Occipital lobe (tissue), 2 donors: ENCODE results near the gene PML. TPM values are rescaled to one million over a fixed set of nuclear protein-coding genes. Genes with fewer than 3 reads are reported as not detected.
A peak's percentile ranks its signal among the peaks of the same experiment; 100 is the strongest.

ENCODE experiments used
- DNase-seq: peaks from one replicate; lab custom pipeline; 2025; lab: John Stamatoyannopoulos, UW
- total RNA-seq: library from RNA; depleted of rRNA; stranded (reverse); fragments of >200 nt; gene quantifications from one replicate; pipeline ENCODE4 v1.2.3, GENCODE V29; 2014

PML gene, protein sequence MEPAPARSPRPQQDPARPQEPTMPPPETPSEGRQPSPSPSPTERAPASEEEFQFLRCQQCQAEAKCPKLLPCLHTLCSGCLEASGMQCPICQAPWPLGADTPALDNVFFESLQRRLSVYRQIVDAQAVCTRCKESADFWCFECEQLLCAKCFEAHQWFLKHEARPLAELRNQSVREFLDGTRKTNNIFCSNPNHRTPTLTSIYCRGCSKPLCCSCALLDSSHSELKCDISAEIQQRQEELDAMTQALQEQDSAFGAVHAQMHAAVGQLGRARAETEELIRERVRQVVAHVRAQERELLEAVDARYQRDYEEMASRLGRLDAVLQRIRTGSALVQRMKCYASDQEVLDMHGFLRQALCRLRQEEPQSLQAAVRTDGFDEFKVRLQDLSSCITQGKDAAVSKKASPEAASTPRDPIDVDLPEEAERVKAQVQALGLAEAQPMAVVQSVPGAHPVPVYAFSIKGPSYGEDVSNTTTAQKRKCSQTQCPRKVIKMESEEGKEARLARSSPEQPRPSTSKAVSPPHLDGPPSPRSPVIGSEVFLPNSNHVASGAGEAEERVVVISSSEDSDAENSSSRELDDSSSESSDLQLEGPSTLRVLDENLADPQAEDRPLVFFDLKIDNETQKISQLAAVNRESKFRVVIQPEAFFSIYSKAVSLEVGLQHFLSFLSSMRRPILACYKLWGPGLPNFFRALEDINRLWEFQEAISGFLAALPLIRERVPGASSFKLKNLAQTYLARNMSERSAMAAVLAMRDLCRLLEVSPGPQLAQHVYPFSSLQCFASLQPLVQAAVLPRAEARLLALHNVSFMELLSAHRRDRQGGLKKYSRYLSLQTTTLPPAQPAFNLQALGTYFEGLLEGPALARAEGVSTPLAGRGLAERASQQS
- total RNA-seq: 6.4 TPM

DNA sequence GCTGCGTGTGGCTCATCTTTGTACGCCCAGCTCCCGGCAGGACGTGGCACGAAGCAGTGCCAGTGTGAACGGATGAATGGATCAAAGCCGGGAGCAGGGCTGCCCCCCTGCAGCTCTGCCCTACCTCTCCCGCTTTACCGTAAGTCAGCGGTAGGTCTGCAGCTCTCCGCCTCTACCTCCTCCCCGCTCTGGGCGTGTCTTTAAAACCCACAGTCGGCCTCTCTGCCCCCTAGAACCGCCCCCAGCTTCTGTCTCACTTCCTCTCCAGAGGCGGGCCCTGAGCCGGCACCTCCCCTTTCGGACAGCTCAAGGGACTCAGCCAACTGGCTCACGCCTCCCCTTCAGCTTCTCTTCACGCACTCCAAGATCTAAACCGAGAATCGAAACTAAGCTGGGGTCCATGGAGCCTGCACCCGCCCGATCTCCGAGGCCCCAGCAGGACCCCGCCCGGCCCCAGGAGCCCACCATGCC is at the start of gene PML:
Gene PML, plus strand, starts transcription at position 304 of the 471 bp plus-strand sequence. Its CDS starts 97 bp downstream, at position 401.
- DNase-seq: peak; percentile 96

DNA sequence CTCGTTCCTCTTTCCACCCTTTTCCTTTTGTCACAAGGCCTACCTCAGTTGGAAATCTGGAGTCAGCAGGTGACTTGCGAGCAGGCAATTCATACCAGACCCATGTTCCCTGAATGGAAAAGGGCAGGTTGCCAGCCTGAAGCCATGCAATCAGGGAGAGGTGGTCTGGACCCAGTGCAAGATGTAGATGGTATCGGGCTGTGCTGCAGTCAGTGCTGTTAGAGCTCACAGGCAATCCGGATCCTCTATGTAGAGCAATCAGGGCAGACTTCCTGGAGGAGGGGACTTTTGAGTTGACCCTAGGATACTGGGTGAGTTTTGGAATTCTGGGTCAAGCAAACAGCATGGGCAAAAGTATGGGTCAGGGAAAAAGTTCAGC is 49.4 kb upstream of the PML start:
- no peak for DNase-seq

DNA sequence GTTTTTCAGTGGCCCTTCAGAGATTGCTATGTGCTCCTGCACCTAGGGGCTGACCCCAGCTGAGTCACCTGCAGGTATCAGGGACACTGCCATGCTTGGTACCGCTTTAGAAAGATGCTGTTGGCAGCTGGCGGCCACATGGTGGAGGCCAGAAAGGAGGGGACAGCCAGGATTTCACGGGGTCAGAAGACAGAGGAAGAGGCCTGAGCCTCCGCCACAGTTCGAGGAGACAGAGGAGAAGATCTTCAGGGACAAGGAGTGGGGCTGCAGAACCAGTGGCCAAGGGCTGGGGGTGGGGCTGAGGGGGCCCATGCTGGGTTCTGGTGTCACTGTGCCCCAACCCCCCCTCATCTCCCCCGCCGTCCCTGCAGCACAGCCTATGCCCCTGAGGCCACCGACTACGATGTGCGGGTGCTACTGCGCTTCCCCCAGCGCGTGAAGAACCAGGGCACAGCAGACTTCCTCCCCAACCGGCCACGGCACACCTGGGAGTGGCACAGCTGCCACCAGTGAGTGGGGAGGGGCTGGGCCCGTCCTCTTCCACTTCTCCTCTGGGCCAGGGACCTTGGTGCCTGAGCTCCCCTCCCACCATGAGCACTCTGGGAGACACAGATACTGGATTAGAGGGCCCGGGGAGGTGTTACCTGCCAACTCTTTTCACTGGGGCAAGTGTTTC is 48.3 kb upstream of the PML start:
- no peak for DNase-seq

DNA sequence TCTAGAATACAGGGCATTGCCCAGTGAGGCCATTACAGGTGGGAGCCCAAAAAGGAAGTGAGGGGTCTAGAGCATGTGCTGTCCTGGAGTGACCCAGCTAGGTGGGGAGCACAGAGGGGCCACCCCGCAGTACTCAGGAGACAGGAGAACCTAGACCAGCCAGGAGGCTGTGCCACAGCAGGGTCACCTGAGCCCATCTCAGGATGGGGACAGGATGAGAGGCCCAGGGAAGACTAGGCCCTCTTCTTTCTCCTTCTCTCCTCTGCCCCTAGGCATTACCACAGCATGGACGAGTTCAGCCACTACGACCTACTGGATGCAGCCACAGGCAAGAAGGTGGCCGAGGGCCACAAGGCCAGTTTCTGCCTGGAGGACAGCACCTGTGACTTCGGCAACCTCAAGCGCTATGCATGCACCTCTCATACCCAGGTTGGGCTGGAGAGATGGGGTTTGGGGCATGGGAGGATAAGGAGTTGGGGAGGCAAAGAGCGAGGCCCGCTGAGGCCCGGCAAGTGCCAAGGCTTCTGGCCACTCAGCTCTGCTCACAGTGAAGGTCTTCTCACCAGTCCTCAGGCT is 47.6 kb upstream of the PML start:
- no peak for DNase-seq

DNA sequence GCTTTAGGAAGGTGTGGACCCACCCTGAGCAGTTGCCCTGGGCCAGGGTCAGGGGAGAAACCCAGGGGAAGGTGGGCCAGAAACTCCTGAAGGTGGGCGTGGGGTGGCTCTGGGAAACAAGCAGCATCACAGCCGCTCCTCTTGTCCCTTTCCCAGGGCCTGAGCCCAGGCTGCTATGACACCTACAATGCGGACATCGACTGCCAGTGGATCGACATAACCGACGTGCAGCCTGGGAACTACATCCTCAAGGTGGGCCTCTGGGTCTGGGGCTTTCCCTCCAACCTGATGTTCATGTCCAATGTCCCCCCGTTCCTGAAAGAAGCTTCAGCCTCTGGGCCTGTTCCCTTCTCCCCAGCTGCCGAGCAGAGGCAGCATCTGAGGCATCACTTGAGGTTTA is 46.9 kb upstream of the PML start:
- no peak for DNase-seq

DNA sequence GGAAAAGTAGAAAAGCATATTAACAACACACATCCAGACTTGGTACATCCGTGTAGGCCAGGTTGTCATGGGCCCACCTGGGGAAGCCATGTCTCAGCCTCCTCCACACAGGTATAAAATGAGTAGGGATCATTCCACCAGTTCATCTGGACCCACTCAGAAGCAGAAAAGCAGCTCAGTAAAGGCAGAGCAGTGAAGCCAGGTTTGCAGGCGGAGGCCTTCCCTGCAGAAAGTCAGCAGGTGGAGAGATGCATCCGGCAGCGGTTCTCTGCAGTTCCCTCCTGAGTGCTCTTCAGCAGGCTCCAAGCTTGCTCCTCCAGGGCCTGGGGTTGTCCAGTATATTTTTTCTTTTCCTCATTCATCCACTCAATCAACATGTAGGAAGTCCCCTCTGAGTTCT is 46.1 kb upstream of the PML start:
- no peak for DNase-seq

DNA sequence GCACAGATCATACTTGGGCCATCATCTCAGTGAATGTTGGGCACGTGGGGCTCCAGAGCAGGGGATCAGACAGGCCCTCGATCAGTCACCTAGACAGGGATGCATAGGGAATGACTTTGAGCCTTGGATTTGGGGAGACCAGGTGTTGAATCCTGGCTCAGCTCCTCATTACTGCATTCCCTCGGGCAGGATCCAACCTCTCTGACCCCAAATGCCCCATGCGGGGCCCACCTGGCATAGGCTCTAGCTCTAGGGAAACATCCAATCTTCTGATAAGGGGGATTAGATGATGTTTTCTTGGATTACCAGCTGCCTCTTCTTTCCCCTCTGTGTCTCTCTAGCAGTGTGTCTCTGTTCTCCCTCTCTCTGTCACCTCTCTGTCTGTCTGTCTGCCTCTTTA is 45.5 kb upstream of the PML start:
- no peak for DNase-seq

DNA sequence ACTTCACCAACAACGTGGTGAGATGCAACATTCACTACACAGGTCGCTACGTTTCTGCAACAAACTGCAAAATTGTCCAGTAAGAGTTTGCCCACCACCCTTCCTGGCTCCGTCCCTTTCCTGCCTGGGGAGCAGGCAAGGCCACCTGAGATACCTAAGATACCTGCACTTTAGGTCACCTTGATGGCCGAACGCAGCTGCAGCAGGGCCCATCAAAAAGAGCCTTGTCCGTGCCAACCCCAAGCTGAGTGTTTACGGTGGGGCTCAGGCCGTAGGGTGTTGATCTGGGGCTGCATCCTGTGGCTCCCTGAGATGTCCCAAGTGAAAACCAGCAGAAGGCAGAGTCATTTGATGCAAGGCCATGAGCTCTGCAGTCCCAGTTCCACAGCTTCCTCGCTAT is 45.0 kb upstream of the PML start:
- no peak for DNase-seq

DNA sequence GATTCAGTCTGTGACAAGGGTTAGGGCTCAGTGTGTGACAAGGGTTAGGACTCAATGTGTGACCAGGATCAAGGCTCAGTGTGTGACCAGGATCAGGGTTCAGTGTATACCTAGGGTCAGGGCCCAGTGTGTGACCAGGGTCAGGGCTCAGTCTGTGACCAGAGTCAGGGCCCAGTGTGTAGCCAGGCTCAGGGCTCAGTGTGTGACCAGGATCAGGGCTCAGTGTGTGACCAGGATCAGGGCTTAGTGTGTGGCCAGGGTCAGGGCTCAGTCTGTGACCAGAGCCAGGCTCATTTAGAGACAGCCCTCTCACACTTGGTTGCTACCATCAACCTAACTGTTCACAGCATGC is 44.1 kb upstream of the PML start:
- no peak for DNase-seq

DNA sequence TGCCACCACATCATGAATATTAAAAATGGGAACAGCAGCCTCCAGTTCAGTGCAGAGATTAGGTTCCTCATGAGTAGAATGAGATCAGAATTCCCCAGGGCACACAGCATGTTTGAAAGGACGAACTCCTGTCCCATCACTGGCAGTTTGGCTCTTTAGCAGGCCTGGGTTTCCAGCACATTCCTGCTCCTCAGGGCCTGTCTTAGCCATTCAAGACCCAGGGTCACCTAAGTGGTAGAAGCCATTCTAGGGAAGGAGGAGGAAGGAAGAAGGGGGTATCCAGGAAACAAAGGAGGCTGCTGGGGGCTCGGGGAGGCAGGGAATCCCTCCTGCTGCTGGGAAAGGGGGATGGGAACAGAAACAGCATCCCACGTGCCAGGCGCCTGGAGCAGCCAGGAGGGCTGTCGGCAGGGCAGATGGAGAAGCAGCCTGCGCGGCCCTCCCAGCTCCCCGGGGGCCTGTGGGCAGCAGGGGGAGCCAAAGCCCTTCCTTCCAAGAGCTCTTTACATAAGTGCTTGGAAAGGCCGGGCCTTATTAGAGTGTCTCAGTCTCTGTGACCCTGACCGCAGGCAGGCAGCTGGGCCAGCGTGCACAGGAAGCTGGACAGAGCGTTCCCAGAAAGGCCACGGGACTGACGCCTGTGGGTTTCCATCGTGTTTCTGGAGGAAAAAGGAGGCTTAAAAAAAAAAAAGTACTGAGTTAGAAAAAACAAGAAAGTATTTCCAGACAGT is 43.5 kb upstream of the PML start:
- DNase-seq: peak; percentile 42

DNA sequence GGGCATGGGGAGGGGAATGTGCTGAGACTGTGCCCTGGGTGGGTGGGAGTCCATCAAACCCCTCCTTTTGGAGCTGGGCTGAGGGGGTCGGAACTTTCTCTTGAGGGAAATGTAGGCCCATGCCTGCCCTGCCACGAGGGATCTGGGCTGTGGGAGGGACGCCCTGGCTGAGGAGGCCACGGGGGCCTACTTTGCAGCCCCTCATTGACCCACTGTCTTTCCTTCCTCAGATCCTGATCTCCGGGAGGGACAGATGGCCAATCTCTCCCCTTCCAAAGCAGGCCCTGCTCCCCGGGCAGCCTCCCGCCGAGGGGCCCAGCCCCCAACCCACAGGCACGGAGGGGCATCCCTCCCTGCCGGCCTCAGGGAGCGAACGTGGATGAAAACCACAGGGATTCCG is 42.9 kb upstream of the PML start:
- DNase-seq: no peak

DNA sequence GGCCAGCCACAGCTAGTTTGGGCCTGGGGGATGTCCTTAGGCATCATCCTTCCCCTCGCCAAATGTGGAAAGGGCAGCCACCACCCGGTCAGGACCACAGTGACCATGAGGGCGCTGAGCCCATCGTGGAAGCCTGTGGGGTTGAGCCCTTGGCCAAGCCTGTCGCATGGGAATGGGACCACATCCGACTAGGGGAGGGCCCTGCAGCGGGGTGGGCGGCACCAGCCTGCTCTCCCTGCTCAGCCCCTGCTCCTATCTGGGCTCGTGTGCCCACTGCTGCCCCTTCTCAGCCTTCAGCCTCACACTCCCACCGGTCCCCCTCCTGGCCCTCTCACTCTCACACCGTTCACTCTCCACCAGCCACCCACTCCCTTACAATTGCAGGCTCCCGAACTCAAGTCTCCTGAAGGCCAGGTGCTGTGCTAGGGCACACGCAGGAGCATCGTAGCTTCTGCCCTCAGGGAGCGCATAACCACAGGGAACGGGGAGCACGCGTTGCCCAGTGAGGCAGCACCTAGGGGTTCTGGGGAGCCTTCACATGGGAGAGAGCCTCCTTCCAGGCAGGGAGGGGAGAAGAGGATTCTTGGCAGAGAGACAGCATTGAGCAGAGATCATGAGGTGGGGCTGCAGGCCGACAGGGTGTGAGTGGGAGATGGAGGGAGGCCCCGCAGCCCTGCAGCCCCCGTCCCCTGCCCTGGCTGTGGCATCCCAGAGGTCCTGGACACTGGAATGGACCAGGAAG is 42.2 kb upstream of the PML start:
- DNase-seq: no peak

DNA sequence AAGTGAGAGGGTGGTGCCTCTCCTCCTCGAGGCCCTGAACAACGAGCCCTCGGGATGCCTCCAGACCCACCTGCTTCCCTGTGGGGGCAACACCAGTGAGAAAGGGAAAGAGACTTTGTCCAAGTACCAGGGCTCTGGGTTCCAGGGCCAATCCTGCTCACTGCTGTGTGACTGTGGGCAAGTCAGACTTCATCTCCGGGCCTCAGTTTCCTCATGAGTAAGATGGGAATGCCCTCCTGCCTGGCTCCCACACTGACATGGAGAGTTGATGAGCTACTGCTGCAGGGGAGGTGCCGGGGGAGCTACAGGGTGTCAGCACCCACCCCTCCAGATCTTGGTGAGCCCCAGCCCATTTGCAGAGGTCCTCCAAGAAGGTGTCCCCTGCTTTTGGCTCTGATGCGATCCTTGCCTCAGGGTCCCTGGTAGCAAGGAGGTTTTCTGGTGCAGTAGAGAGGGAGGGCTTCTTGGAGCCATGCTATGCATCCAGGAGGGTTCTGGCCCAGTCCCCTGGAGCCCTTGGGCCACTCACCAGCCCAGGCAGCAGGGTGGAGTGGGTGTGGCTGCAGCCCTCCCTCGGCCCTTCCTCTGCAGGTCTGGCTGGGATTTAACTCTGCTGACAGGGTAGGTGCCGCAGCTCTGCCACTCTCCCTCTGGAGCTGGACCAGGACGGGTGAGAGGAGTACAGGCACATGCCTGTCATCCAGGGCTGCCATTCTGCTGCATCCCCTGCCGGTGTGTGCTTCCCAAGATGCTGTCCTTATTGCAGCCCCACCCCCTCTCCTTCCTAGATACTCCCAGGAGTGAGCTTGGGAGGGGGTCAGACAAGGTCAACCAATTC is 41.4 kb upstream of the PML start:
- no peak for DNase-seq

DNA sequence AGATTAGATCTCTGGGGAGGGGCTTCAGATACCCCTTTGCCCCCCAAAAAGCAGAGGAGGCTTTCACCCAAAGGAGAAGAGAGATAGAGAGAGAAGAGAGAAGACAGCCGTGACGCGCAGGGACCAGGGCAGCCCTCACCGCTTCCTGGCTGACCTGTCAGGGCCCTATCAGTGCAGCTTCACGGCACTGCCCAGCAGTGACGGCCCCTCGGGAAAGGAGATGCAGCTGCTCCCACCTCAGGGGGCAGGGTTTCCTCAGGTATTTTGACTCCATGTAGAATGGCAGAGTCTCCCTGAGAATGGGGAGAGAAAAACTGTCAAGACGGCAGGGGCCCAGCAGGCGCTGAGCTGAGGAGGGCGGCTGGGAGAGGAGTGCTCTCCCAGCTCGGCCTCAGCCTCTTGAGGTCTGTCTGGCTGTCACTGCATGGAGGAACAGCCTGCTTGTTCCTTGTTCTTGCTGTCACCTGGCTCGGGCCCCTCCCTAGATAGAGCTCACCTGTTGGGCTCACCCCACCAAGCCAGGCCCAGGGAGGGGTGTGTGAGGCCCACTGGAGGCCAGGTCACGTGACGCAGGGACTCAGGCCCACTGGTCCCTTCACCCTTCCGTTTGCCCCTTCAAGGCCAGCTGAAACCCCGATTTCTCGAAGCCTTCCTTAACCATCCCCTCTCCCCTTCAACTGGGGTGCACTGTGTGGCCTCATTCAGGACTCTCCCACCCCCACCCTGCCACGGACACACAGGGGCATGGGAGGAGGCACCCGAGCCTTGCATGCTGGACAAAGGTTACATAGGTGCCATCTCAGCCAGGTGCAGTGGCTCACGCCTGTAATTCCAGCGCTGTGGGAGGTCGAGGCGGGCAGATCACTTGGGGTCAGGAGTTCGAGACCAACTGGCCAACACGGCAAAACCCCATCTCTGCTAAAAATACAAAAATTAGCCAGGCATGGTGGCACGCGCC is 40.0 kb upstream of the PML start:
- no peak for DNase-seq

DNA sequence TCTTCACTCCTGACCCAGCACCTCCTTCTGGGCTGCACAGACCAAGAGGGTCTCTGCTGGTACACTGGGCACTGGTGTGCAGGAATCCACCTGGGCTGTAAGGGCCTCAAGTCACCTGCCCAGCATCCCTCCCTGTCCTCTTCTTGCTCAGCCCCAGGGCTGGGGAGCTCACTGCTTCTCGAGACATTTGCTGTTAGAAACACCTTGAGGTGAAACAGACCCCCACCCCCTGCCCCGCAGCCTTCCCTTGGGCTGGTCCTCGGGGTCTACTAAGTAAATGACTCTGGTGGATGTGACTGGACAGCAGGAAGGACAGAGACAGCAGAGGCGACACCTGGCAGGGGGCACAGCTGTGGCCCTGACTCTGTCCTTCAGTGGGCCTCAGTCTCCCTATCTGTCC is 39.2 kb upstream of the PML start:
- no peak for DNase-seq

DNA sequence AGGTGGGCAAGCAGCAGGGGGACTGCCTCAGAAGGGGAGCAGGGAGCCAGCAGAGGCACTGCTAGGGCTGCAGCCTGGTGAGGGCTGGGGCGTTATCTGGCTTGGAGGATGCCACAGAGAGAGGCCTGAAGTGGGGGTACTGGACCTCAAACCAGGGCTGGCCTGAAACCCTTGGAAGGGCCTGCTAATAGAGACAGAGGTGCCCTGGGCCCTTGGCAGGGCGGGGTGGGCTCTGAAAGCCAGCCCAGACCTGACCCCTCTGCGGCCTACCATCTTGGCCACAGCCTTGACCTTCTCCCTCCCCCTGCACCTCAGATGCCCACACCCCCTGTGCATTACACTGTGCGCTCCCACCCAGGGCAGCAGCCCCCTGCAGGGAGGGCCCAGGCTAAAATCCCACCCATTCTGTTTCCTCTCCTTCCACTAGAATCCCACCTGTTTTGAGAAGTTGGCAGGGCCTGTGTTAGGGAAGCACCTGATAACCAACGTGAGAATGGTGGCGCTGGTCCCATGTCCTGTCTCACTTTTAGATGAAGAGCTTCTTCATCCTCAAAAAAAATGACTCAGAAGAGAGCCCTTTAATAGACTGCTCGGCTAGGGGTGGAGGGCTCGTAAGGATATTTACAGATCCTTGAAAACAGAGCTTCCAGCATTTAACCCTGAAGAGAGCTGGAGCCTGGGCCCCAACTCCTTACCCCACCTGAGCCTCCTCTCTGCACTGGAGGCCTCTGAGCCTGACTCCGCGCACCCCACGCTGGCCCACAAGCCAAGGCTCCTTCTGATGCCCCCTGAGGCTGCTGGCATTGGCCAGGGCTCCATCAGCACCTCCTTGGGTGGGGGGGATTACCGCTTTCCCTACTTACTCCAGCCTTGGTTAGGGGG is 38.4 kb upstream of the PML start:
- DNase-seq: no peak

DNA sequence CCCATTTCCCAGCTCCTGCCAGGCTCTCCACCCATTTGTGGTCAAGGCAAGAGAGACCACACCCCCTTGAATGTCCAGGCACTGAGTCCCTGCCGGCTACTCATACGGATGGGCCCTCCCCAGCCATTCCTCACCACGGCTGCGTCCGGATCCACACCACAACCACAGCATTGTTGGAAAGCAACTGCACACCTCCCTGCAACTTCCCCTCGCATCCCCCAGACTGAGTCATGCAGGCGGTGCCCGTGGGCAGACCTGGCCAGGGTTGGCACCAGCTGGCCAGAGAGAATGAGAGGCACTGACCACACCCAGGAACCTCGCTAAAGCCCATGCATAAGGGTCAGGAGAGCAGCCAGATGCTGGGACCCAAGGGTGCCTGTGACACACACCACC is 37.8 kb upstream of the PML start:
- no peak for DNase-seq
